ENCODE results near the gene OR8K5.
"Not testable (repeated sequence)": the region's sequence is repeated elsewhere in the genome, so short reads cannot be mapped to it uniquely, and the experiment has no call there.

The OR8K5 gene

GRCh38 chr11:56160217-56160616 is at the start of gene OR8K5:
Gene OR8K5 (minus strand): TSS chr11:56160317. CDS start chr11:56160317, 0 bp downstream.
- no peak for DNase-seq

DNA sequence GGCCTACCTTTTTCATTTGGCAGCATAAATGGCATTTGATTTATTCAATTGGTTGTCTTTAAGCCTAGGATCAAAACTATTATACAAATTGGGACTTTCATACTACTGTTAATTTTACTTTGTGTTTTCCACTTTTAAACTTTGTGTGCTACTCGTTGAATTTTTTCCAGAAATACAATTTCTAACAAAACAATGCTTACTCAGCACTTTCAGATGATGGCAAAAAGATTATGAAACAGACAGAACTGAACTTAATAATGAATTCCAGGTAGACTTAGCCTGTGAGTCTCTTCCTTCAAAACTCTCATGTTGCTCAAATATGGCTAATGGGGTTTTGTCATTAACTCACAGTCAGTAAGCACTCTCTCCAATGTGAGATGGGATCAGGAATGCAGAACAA is 47.7 kb upstream of the OR8K5 start:
- DNase-seq: no peak

GRCh38 chr11:56197367-56197766 is 37.2 kb upstream of the OR8K5 start:
- no peak for DNase-seq

DNA sequence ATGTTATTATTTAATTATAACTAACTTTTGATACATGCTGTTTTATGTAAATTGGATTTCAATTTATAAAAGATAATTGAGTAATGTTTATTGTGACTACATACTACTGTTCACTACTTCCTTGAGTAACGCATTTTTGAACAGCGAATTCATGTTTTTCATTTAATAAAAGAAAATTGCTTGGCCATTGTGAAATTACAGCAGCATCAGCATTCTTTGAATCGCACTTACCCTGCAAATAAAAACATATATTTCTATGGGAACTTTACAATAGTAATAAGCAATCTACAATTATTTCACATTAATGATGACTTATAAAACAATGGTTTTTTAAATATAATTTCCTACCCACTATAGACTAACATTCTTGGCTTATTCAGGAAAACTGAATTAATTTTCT is 36.6 kb upstream of the OR8K5 start:
- DNase-seq: no peak

GRCh38 chr11:56188602-56189001 is 28.5 kb upstream of the OR8K5 start:
- DNase-seq: no peak

DNA sequence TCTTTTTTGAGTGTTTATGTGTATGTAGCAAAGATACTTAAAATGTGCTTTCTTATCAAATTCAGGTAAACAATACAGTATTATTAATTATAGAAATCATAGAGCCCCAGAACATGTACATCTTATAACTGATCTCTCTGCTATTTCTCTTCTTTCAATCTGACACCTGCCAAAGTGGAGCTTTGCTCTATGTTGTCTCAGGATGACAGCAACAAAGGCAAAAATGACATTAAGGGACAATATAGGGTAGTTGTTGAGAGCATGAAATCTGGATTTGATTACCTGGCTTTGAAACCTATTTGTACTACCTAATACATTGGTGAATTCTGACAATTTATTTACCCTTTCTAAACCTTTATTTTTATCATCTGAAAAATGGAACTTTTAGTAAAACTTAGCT is 23.3 kb upstream of the OR8K5 start:
- no peak for DNase-seq

DNA sequence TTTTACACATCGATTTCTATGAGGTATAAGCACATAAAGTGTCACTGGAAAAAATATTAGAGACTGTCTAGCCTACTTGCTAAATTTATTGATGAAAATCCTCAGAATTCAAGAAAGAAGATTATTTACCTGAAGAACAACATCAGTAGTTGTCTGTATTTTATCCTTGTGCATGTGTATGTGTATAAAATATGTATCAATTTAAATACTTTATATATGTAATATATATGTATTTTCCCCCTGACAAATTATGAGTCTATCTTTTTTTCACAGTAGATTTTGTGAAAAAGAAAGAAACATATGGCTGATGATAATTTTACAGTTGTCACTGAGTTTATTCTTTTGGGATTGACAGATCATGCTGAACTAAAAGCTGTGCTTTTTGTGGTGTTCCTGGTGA is 16.2 kb upstream of the OR8K5 start, which contains the start of gene OR5J2:
Gene OR5J2, plus strand, starts transcription at position 301 of the 400 bp plus-strand sequence. Its CDS starts 0 bp downstream, at position 301.
- no peak for DNase-seq

DNA sequence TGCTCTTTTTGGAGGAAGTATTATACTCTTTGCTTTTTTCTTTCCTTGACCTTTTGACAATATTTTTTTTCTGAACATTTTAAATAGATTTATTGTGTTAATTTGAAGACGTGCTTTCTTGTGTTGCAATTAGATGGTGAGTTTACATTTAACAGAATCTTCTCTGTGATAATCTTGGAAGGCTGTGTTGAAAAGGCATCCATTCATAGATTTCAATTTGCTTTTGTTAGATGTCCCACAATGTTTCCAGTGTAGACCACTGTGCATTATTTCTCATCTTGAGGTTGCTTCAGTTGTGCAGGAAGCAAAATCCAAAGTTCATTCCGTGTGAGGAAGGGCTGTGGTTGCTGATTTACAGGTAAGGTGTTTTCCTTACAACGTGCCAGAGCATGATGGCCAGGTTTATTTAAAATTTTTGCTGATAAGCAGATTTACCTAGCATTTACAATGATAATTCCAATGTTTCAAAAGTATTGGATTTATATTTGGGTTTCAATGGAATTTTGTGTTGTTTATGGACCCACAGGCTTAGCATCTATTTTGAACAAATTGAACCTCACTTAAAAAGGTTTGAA is 12.2 kb upstream of the OR8K5 start:
- DNase-seq: no peak

- no peak for DNase-seq
These were observed 3.7 kb upstream of the OR8K5 start for GRCh38 chr11:56163804-56164203.

DNA sequence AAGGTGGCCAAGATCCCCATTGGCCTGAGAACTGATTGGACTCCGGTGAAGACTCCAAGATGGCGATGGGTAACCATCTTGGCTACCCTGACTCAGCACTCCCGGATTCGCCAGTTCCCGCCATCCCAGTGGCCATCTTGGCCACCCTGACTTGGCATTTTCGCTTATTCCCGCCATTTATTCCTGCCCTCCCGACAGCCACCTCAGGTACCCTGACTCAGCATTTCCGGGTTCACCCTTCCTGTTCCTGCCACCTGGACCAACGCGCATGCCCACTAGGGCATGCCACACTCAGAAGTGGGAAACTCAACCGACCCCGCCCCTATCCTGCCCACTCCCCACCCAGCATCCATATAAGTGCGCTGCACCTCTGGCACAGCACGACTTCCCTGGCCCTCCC is 7.8 kb downstream of the OR8K5 start:
- DNase-seq: no peak

- DNase-seq: no peak
These were observed 8.7 kb downstream of the OR8K5 start for GRCh38 chr11:56151376-56151775.

- DNase-seq: not testable (repeated sequence)
These were observed 16.4 kb downstream of the OR8K5 start for GRCh38 chr11:56143681-56144080.

DNA sequence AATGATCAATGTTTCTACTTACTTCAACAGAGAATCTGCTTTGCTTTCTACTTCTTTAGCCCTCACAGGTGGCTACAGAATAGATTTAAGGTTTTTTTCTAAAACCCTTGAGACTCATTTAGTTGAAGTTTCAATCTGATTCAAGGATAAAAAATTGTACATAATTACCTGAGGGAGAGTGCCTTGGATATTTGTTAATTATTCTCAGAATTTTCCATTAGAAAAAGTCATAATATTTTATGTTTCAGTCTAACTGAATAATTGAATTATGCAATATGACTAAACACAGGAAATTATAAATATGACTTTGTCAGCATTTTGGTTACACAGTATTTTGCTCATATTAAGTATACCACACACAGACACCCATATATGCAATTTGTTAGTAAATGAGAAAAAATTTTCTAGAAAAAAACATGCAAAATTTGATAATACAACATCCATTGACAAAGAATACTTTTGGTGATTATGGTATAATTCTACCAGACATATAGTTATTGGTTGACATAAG is 19.9 kb downstream of the OR8K5 start, which contains the start of gene OR8J3:
Gene OR8J3, minus strand, starts transcription at position 51 of the 511 bp plus-strand sequence. CDS start 2,483 bp downstream, outside the sequence.
- DNase-seq: no peak

- DNase-seq: no peak
These were observed 38.0 kb downstream of the OR8K5 start, which contains the start of gene OR8H3 for GRCh38 chr11:56122073-56122472. Gene OR8H3 (plus strand): TSS chr11:56122373. CDS start chr11:56122373, 0 bp downstream.

All from inflammatory macrophage treated with lipopolysaccharide for 4 hours (primary cell).